Measurements from ENCODE around the gene RELN.
"Not testable (repeated sequence)": the region's sequence is repeated elsewhere in the genome, so short reads cannot be mapped to it uniquely, and the experiment has no call there.

Gene RELN

DNA sequence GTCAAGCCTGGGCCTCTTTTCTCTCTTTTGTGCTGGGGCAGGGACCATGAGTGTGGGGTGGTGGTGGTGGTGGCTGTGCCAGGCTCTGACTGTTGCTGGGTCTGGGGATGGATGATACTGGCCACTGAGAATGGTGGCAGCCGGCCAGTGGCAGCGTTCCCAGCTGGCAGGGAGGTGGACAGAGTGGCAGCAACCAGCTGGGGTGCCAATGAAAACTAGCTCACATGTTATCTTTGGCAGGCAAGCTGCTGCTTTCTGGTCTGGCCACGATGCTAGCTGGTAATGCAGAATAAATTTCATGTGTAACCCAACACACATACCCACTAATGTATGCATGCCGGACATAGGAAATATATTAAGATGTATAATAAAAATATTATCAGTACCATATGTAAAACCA, 448.4 kb downstream of the RELN start:
- peak; percentile 59 to 88 for DNase-seq

DNA sequence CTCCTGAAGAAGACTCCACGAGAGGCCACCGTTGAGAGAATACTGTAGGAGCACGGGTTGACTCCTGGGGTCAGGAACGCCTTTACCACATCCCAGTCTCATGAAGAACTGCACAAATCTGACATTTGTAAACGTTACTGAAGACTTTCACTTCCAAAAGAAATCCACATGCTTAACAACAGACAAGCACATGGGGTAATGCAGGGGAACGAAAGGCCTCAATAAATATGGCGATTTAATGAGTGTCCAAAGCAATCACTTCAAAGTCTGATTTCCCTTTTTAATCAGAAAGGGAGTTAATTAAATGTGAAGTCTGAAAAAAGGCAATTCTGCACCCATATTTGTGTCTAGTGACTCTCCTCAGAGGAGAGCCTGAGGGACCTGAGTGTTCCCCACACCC, 449.1 kb downstream of the RELN start:
- no peak for DNase-seq

DNA sequence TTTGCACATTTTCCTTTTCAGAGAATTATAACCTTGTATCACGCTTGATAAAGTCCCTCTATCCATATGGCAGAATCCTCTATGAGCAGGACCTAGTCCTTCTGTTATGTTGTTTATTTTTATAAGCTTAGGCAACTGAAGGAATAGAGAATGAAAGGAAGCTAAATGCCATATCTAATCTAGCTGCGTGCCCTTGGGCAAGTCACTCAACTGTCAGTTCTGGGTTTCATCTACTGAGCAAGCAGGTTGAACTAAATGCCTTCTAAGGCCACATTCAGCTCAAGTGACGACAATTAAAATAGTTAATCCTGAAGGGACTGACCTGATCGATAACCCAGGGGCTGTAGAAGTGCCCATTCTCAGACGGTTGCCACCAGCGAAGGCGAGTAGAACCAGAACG, 449.6 kb downstream of the RELN start:
- no peak for DNase-seq

DNA sequence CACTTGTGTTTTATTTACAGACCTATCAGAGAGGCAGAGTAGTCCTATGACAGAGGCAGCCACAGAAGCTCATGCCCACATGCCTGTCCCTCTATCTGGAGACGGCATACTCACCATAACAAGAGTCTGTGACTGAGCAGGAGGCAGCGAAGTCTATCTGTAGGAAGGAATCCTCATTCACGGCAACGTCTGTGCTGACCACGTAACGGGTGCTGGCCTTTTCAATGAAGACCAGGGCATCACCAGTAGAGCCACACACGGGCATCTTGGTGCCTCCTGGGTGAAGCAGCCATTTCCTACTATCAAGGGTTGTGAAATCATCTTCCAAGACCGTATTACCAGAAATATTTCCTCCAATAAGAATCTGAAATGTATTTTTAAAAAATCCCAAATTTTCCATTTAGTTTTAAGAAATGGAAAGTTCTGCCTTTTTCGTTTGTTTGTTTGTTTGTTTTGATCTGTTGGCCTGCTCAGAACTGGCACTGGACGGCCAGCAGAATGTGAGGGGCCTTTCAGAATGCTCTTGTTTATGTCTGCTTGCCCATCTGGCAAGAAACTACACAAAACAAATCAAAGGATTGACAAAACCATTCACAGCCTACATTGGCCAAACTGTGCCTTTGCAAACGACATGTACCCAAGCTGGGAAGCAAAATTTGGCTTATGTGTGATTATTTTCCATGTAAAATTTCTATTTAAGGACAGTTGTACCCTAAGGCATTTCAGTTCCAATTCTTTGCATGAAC, 450.3 kb downstream of the RELN start:
- DNase-seq = no peak

DNA sequence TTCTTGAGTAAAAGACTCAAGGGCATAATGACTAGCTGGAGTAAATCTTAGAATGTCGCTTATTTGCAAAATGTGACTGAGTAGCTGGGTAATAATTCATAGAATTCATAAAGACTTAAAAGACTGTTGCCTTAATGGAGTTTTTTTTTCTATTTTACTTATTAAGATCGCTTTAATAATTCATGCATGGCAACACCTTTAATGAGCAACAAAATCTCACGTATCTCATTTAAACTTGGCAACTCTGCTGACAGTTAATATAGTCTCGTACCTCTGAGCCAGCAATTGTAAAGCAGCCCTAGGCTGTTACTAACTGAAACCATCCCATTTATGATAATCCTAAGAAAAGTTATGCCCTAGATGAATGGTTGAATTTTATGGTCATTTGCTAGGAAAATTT, 455.7 kb downstream of the RELN start:
- DNase-seq = peak in 1 of 2 experiments; percentile 20

DNA sequence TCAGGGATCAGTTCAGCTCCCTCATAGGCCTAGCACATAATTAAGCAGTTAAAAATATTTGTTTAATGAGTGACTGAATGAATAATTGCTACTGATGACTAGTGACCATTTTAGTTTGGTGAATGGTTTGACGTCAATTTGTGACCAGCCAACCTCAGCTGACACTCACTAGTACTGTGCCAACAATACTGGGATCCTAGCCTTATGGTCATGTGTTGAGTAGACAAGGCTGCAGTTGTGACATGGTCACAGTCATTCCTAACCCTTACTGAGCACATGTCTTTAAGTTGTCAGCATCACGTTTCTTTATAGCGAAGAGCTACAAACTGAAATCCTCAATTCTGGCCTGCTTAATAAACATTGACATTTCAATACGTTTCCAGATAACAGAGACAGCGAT, 456.5 kb downstream of the RELN start:
- no peak for DNase-seq

DNA sequence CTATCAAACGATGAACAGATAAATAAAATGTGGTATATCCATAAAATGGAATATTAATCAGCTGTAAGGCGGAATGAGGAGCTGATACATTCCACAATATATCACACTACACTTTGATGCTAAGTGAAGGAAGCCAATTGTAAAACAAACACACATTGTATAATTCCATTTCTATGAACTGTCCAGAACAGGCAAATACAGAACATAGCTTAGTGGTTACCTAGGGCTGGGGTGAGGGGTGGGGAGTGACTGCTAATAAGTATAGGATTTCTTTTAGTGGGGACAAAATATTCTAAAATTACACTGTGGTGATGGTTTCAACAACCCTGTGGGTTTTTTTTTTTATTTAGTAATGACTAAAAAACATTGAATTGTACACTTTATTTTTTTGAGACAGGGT, 461.3 kb downstream of the RELN start:
- DNase-seq = no peak

DNA sequence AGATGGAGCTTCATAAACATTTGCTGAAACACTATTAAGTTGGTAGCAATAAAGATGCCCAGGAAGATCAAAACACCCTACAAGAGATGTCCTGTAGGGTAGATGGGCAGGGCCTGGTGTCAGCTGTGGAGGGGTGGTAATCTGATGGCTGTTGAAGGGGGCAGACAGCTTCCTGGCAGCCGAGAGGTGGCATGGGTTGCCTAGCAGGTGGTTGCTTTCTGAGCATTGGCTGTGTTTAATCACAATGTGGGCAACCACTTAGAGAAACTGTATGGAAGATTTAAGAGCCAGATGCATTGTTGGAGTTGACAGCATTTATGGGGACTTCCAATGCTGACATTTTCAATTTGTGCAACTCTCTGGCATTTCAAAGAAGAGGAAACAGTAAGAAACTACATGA, 463.5 kb downstream of the RELN start:
- DNase-seq = peak in 1 of 2 experiments; percentile 14

DNA sequence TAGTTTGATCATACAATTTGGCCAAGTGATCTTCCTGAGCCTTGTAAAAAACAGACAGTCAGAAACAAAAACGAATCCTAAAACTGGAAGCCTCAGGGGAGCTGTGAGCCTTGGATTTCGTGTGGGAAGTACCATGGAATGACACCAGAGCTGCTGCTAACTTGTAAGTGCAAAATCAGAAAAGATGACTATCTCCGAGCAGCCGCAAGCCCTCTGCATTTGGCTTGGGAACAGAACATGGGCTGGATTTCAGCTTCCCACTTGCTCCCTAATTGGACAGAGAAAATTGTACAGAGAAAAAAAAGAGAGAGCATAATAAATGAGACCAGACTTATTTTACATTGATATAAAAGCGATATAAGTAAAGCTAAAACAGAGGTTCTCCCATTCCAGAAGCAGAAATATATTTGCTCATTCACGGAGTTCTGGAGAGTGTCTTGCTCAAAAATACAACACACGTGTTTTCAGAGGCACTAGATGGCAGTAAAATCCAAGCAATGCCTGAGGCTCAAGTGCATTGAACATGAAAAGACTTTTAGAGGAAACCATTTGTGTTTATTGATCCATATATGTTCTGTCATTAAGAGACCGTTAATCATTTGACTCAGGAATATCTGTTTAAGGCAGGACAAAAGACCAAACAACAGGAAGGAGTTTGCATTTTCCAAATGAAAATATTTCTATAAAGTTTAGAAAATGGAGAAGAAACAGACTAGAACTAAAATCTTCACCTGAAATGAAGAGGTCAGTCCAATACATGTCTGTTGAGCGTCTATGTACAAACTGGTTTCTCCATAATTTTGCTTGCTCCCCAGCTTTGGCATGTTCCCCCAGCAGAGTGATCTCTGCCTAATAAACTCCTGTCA, 465.2 kb downstream of the RELN start:
- DNase-seq = peak; percentile 44 to 52

DNA sequence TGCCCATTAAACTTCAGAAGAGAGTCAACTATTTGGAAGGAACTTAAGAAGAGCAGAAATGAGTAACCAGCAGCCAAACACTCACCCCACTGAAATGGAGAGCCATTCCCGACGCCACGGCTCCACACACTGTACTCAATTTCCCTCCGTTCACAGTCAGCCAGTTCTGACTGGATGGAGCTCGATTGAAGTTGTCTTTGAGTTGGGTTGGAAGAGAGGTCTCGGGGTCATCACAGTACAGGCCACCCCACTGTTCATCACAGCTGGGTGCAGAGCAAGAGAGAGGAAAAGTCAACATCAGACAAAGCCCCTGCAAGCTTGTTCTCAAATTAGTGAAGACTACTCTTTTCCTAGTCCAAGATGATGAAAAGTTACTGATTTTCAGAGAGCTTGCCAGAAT, 467.5 kb downstream of the RELN start:
- no peak for DNase-seq

DNA sequence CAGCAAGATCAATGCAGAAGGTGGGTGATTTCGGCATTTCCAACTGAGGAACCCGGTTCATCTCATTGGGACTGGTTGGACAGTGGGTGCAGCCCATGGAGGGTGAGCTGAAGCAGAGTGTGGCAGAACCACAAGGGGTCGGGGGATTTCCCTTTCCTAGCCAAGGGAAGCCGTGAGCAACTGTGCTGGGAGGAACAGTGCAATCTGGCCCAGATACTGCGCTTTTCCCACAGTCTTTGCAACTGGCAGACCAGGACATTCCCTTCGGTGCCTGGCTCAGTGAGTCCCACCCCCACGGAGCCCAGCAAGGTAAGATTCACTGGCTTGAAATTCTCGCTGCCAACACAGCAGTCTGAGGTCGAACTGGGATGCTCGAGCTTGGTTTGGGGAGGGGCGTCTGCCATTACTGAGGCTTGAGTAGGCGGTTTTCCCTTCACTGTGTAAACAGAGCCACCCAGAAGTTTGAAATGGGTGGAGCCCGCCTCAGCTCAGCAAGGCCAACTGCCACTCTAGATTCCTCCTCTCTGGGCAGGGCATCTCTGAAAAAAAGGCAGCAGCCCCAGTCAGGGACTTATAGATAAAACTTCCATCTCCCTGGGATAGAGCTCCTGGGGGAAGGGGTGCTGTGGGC, 484.8 kb downstream of the RELN start:
- no peak for DNase-seq

DNA sequence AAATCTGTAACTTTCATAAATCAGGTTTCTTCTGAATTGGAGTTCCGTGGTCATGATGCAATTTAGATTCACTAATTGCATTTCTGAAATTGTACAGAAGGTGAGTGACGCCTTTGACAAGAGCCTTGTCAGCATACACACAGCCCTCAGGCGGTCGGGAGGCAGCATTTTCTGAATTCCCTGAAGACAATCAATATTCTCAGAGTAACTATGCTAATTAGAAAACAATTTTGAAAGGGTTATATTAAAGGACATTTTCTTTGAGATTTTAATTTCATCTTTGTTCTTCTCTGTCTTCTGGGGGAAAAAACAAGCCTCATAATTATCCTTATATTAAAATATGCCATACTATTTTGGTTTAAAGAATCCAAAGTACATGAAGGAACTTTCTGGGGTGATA, 488.3 kb downstream of the RELN start:
- DNase-seq = no peak

DNA sequence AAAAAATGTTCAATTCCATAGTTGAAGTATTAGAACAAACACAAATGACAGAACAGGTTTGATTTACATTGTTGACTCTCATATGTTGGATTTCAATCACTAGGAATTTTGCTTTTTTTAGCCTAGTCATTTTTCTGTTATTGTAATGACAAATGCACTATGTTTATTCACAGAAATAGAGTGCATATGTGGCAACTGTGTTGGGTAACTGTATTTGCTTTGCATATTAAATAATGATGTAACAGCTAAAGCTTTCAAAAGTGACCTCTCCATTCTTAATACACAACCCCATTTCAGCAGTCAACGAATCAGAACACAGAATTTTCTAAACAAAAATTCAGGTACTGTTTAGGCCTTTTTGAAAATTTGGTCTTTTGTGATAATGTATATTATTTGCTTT, 489.5 kb downstream of the RELN start:
- no peak for DNase-seq

DNA sequence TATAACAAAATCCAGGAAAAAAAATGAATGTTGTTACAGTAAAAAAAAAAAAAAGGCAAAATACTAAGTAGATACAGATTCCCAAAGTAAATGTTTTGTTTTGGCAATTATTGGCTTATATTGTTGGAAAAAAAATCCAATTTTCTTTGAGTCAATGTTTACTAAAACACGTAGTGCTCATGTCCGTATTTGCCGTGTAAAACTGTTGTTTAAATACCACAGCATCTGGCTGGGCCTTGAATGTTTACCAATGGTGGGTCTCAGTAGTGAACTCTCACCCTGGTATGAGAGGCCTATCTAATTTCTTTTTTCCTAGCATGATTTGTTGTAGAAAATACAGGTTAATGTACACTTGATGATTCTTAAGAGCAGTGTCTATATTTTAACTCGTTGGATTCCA, 502.0 kb downstream of the RELN start:
- no peak for DNase-seq

DNA sequence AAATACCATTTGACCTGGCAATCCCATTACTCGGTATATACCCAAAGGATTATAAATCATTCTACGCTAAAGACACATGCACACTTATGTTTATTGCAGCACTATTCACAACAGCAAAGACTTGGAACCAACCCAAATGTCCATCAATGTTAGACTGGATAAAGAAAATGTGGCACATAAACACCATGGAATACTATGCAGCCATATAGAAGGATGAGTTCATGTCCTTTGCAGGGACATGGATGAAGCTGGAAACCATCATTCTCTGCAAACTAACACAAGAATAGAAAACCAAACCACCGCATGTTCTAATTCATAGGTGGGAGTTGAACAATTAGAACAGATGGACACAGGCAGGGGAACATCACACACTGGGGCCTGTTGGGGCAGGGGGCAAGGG, 502.6 kb downstream of the RELN start:
- DNase-seq = not testable (repeated sequence)

DNA sequence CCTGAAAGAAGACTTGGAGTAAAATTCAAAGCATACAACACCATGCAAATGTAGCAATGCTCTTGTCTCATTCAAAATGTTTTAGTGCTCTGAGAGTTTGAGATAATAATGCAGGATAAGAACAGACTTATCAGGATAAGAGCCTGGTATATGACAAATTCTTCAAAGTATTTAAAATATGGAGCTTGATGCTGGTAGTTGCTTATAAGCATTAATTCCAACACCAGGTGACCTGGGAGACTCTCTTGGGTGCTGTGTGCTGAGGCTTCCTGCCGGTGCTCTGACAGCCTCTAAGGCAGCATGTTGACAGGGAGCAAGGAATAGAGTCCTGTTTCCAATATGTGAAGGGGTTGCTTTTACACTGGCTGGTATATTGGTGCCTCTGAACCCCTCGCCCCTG, 508.7 kb downstream of the RELN start:
- no peak for DNase-seq

DNA sequence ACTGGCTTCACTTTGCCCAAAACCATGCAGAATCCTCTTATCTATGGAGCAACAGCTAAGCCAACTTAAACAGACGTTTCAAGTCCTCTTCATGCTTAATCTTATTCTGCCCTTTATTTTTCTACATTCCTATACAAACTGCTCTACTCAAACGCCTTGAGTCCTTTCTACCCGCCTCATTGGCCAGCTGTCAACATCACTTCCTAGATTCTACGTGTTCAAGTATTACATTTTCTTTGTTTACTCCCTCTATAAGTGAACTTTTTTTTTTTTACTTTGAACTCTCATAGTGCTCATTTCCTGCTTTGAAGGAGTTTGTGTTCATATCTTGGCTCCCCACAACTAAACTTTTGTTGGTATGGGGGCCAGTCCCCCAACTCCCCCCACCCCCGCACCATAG, 514.5 kb downstream of the RELN start:
- no peak for DNase-seq

DNA sequence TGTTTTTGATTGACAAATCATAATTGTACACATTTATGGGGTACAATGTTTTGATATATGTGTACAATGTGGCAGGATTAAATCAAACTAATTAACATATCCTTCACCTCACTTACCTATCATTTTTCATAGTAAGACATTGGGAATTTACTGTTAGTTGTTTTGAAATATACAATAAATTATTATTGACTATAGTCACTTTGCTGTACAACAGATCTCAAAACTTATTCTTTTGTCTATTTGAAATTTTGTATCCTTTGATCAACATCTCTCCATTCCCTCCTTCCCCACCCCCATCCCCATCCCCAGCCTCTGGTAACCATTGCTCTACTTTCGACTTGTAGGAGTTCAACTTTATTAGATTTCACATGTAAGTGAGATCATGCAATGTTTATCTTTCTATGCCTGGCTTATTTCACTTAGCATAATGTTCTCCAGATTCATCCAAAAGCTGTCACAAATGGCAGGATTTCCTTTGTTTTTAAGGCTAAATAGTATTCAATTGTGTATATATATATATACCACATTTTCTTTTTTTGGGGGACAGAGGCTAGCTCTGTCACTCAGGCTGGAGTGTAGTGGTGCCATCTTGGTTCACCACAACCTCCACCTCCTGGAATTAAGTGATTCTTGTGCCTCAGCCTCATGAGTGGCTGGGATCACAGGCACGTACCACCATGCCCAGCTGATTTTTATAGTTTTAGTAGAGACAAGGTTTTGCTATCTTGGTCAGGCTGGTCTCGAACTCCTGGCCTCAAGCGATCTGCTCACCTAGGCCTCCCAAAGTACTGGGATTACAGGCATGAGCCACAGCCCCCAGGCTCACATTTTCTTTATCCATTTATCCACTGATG, 520.1 kb downstream of the RELN start:
- DNase-seq = no peak

DNA sequence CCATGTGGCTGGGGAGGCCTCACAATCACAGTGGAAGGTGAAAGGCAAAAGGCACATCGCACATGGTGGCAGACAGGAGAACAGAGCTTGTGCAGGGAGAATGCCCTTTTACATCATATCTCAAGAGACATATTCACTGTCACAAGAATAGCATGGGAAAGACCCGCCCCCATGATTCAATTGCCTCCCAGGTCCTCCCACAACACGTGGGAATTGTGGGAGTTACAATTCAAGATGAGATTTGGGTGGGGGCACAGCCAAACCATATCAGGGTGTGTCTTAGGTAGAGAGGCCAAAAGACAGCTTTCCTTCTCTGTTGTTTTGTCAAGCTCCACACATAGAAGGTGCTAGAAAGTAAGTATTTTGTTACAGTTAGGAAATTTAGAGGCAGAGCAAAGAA, 522.6 kb downstream of the RELN start:
- DNase-seq = no peak

DNA sequence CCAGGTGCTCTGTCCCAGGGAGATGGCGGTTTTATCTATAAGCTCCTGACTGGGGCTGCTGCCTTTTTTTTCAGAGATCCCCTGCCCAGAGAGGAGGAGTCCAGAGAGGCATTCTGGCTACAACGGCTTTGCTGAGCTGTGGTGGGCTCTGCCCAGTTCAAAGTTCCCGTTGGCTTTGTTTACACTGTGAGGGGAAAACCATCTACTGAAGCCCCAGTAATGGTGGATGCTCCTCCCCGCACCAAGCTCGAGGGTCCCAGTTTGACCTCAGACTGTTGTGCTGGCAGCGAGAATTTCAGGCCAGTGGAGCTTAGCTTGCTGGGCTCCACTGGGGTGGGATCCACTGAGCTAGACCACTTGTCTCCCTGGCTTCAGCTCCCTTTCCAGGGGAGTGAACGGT, 527.1 kb downstream of the RELN start:
- DNase-seq = no peak

DNA sequence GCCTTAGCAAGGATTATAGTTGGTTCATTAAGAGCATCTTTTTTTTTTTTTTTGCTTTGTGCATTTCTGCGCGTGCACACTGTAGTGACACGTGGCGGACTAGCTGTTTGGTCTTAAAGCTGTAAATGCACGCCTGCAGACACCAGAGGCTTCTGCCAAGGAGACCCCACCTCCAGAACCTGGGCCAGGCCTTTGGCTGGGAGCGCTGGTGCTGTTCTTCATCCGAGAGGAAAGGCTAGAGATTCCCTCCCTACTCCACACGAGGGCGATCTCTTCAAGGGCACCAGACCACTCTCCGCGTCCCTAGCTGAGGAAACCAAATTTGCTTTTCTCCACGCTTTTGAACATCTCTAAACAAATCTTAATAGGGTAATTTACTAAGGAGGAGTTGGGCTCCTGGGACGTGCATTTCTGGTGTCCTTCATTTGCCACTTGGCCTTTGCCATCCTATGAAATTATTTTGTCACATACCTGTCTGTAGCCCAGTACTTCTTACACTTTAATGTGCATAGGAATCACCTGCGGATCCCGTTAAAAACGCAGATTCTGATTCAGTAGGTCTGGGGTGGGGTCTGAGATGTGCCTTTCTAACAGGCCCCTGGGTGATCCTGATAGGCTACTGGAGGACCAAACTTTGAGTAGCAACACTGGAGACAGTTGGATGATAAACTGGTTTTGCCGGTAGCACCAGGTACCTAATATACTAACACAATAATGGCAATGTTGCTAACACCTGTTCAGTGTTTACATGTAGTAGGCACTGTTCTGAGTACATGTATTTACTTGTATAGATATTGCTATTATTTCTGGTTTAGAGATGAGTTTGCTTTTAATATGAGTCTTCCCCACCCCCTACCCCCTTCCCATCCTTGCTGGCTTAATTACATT, 542.1 kb downstream of the RELN start:
- DNase-seq = peak; percentile 18 to 68

DNA sequence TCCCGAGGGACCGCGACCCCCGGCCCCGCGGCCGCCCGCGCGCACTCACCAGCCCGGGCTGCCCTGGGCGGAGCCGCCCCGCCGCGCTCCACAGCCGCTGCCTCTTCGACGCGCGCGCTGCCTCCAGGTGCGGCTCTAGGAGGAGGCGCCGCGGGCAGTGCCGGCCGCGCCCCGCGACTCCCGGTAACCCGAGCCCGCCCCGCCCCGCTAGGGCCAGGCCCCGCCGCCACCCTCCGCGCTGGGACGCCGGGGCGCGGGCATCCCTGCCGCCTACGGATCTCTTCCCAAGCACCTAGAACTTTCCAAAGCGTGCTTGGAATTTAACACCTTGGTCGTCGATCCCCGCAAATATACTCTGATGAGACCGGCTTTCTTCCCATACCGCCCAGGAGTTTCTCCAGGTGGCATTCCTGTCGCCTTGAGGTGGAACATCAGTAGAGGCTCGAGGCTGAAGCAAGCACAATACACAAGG, 543.4 kb downstream of the RELN start, which contains the start of gene SLC26A5:
Gene SLC26A5 (minus strand): TSS at position 159 of the 472 bp plus-strand sequence. CDS start 24,693 bp downstream, outside the sequence.
- DNase-seq = no peak

Data from NCI-H446 (cell line).